ENCODE measurements around the gene COA8.

Gene COA8

DNA sequence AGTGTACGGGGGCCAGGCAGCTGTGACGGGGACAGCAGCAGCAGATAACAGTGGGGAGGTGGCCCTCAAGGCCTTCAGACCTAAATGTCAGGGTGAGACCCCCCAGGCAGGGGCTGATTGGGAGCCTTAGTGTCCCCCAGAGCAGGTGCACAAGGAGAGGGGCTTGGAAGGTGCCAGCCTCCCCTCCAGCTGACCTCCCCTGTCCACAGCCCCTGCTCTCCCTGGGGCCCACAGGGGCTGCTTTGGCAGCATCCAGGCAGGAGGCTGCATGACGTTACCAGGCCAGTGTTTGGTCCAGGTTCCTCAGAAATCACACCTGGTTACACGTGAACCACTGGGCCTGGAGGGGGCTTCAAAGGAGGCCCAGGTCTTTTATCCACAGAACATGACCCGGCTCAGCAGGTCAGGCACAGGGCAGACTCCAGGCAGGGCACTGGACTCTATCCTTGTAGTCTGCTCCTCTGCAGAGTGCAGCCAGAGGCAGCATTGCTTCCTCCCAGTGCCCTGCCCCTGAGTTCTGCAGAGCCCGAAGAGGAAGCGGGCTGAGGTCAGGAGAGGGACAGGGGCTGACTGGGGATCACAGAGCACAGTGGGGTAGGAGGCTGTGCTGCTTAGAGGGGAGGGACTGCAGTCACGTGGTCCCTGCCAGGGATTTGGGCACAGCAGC, 36.4 kb upstream of the COA8 start:
- no peak for FAIRE-seq

DNA sequence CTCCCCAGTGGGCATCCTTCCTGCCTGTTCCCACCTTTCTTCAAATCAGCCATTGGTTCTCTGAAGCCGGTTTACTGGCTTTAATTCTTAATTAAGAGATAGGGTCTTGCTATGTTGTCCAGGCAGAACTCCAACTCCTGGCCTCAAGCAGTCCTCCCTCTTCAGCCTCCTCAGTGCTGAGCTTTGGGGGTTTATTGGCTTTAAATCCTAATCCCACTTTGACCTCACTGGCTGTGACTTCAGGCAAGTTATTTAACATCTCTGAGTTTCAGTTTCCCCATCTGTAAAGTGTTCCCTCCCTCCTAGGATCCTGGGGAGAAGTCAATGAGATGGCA, 35.9 kb upstream of the COA8 start:
- no peak for FAIRE-seq

DNA sequence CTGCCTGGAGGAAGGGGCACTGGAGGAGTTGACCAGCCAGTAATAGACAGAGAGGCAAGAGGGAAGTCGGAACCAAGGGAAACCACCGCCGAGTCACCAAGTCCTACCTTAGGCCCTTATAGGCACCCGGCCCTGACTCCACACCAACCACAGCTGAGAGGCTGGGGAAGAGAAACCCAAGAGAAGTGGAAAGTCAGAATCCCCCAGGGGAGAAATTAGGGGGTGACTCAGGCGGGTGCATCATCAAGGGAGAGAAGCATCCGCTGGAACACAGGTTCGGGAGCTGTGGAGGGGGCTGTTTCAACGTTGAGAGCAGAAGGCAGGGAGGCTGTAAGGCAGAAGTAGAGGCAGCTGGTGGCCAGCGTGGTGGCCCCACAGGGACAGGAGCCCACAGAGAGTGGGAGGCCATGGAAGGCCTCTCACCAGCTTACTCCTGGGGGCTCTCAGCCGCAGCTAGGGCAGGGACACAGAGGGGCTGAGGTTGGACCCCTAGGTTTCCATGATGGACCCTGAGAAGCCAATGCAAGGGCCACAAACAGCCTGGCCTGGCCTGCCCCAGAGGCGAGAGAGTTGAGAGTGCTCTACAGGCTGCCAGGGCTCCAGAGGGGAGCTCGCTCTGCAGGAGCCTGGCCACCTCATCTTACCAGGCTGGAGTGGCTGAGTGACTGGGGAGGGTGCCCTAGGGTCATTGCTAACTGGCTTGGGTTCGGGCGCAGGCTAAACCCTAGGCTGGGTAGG, 35.2 kb upstream of the COA8 start:
- FAIRE-seq: no peak

DNA sequence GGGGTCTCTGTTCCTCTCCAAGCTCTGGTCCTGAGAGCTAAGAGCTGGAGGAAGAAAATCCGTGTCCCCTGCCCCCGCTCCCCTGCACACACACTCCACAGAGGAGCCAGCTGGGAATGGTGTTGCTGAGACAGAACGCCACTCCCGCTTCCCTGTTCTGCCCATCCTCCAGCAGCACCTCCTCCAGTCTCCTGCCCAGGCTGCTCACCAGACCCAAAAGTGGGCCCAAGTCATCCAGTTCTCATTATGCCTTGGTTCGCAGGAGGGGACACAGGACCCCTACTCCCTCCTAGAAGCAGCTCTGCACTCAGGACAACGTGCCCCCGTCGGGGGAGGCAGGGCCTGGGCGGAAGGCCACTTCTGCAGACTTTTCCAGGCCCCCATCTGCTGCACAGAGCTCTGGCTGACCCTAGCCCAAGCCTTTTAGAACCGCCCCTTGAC, 34.6 kb upstream of the COA8 start:
- FAIRE-seq: no peak

DNA sequence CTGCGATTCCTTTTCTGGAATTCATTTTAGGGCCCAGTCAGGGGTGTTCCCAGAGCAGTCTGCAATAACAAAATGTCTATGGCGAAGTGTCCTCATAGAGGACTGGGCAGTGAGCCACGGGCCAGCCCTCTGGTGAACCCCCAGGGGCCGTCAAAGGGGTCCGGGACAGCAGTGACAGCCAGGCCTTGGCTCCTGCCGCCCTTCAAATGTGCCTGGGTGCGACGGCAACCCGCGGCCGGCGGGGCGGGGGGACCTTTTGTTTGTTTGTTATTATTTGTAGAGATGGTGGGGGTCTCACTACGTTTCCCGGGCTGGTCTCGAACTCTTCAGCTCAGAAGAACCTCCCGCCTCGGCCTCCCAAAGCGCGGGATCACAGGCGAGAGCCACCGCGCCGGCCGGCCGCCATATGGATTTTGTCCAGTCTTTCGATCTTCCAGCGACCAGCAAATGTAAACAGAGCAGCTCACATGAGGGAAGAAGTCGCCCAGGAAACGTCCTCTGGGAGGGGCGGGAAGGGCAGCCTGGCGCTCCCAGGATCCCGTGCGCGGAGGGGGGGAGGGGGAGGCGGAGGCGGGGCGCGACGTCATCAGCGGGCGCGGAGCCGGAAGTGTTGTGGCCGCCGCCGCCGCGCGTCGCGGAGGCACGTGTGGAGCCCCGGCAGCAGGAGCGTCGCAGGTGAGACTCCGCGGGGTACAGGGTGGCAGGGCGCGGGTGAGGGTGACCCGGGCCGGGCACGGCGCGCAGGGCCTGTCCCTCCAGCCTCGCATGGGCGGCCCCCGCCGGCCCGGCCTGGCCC, 34.0 kb upstream of the COA8 start, which contains the start of gene TRMT61A:
Gene TRMT61A (plus strand): TSS at position 610 of the 796 bp plus-strand sequence. CDS start 783 bp downstream, outside the sequence.
- FAIRE-seq: no peak

DNA sequence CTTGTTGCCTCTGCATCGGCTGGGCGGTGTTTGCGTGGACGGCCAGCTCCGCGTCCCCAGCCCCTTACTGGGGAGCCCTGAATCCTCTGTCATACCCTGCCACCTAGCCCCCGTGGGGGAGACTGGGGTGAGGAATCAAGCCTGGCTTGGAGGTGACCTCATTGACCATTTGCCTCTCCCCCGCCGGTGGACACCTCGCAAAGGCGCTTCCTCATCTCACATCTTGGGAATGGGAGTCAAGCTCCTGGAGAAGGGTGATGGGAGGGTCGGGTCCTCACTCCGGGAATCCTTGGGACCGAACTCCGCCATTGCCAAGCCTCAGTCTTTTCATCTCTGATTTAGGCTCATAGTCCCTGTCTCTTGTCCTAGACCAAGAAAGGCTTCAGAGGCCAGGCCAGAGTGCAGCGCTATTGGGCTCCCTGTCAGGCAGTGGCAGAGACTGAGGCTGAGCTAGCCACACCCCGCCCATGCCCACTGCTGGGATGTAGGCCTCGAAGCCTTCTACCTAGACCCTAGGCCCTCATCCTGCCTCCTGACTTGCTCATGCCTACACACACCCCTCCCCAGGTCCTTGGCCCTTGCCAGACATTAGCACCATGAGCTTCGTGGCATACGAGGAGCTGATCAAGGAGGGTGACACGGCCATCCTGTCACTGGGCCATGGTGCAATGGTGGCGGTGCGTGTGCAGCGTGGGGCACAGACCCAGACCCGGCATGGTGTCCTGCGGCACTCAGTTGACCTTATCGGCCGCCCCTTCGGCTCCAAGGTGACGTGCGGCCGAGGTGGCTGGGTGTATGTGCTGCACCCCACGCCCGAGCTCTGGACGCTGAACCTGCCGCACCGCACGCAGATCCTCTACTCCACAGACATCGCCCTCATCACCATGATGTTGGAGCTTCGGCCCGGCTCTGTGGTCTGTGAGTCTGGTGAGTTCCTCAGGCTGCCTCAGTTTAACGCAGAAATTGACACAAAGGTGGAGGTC, 33.1 kb upstream of the COA8 start:
- FAIRE-seq: no peak

DNA sequence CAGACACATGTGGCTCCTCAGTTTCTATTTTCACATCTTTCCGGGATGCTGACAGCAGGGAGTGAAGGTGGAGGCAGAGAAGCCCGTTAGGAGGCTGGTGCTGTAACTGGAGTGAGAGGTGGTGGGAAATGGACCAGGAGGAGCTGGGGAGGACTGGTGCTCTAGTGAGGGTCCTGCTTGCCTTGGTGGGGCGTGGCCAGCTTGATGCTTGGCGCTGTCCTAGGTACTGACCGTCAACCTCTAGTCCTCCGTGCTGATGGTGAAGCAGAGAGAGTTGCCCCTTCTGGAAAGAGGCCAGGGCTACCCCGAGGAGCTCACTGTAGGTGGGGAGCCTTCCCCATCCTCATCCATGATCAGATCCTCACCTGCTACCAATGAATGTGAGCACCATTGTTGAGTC, 32.4 kb upstream of the COA8 start:
- FAIRE-seq: no peak

DNA sequence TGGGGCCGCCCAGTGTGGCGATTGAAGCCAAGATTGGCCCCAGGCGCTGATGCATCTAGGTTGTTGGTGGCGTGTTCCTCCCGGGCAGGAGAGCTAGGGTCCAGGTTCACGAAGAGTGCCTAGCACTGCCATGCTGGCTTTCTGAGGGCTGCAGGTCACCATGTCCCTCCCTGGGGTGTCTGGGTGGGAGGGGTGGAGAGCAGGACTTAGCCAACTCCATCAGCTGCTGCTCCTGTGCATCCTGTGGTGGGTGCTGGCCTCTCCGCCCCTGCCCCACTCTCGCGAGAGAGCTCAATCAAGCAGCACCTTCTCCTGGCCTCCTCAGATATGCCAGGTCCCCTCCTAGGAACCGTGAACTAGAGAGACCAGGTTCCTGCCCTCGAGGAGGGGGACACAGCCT, 31.9 kb upstream of the COA8 start:
- FAIRE-seq: no peak

DNA sequence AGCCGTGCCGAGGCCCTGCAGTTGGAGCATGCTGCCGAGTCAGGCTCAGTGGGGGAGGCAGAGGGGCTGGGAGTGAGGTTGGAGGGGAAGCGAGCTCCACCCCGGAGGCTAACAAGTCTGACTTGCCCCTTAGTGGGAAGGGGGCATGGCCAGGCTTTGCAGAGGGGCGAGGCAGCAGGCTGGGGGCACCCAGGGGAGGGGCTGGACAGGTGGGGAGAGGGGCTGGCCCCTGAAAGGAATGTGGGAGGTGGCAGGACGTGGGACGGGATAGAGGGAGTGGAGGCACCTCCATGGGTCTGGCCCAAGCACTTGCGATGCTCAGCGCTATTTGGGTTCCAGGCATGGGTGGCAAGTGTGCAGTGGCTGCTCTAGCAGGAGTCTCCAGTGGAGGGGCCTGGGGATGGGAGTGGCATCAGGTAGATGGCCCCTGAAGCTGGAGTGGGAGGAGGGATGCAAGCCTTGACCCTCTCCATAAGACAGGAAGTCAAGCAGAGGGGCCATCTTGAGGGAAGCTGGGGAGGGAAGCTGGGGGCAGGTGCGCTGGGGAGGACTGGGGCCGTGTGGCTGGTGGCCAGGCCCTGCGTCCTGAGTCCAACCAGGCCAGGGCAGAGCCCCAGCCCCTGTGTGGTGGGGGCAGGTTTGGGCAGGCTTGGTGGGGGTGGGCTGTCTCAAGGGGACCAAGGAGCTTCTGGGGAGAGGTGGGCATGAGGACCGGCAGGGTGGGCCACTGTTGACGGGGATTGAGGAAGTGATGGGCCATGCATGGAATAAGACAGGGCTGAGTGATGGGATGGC, 31.1 kb upstream of the COA8 start:
- no peak for FAIRE-seq

DNA sequence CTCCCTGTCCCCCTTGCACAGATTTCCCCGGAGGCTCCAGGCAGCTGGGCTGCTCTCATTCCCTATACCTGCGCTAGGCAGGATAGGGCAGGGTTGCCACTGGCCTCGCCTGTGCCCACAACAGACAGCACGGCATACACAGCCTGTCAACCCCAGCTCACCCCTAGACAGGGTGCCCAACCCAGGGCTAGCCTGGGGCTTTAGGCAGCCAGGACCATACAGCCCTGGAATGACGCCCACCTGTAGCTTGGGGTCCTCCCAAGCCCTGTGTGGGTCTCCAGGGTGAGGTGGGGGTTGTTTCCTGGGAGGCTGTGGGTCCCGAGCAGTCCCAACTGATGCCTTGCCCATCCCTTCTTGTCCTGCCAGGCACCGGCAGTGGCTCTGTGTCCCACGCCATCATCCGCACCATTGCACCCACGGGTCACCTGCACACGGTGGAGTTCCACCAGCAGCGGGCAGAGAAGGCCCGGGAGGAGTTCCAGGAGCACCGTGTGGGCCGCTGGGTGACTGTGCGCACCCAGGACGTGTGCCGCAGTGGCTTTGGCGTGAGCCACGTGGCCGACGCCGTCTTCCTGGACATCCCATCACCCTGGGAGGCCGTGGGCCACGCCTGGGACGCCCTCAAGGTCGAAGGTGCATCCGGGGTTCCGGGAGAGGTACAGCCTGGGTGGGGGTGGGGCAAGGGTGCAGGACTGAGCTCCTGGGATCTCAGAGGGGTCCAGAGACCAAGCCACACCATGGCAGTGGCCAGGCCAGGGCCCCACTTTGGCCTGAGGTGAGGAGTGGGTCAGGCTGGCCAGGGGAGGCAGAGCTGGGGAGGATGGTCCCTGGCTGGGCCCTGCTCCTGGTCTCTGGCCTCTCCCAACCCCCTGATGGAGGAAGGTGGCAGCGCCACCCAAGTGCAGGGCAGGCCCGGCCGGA, 30.3 kb upstream of the COA8 start:
- no peak for FAIRE-seq

DNA sequence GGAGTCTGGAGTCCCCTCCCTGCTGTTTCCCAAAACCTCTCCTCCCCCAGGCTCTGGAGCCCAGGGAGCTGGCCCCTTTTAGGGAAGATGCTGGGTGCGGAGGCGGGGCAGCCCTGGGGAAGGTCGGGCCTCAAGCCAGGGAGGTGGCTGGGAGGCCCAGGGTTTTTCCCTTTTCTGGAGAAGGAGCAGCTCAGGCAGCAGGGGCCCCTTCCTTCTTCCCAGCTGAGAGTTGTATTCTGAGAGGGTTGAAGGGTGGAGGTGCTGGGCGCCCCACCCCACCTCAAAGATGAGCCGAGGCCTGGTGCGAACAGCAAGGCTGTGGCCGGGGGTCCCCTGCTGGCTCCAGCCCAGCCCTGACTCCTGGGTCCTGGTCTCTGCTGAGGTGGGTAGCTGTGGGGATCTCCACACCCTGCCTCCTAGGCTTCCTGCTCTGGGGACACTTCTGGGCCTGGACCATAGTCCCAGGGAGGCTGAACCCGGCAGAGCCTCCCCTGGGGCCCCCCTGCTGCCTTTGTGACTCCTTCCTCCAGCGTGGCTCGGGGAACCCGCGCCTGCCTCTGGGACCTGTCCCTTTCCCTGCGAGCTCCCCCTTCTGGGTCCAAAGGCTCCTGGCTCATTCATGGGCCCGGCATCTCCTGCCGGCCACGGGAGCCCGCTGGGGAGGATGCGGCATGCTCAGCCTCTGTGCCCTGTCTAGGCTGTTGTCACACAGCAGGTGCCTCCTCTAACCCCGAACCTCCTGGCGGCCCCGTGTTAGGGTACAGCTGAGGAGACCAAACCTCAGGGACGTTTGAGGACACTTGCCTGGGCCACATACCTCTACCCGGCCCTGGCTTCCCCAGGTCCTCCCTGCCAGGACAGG, 29.4 kb upstream of the COA8 start:
- FAIRE-seq: no peak

DNA sequence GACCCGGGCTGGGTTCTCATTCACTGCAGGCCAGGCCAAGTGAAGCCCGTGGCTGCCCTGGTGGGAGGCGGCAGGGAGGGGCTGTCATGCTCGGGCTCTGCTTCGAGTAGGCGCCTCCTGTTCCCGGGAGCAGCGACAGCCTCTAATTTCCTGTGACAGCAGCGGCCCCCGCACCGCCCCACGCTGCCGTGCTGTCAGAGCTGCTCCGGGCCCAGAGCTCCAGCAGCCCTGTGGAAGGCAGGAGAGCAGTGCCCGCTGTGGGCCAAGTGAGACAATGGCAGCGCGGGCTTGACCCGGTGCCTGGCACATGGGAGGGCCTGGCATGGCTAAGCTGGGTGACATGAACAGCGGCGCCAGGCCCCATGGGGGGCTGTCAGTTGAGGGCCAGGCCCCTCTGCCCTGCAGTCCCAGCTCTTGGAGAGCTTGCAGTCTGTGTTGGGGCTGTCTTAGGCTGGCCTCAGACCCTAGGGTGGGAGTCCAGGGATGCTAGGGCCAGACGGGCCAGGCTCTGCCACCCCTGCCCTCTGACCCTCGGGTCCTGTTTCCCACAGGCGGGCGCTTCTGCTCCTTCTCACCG, 28.7 kb upstream of the COA8 start:
- no peak for FAIRE-seq

DNA sequence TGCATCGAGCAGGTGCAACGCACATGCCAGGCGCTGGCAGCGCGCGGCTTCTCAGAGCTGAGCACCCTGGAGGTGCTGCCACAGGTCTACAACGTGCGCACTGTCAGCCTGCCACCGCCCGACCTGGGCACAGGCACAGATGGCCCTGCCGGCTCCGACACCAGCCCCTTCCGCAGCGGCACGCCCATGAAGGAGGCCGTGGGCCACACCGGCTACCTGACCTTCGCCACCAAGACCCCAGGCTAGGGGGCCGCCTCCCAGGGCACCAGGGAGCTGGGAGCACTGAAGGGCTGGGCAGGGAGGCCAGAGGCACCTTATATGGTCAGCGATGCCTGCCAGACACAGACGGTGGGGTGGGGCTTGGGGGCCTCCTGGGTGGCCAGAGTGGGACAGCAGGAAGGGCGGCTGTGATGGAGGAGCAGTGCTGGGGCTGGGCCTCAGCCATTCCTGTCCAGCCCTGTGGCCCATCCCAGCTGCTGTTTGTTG, 28.1 kb upstream of the COA8 start:
- FAIRE-seq: no peak

DNA sequence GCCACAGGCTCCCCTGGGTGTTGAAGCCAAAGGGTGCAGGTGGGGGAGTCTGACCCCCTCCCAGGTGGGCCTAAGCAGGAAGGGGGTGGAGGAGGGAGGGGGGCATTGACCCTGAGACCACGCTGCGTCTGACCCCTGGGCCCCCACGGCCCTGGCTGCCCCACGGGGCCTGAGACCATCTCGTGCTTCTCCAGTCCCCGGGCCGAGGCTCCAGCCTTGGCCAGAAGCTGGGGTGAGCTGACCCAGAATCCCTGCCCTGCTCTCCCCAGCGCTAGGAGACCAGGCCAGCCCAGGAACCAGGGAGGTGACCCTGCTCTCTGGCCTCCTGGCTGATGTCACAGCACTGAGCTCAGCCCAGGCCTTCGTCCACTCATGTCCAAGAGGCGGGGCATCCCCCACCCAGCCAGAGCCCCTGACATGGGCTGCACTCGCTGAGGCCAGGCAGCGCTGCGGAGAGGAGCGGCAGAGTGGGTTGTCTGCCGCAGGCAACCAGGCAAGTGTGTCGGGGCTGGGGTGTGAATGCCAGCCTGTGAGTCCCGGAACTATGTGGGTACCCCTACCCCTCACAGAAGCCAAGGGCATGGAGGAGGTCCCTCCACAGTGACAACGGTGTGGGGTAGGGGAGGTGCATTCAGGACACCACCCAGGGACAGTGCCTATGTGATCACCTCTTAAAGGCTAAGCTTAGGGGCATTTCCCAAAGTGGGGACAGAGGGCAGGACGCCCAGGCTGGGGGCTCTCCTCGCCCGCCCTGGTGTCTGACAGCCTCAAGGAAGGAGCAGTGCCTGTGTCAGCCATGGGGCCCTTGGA, 27.5 kb upstream of the COA8 start:
- no peak for FAIRE-seq

DNA sequence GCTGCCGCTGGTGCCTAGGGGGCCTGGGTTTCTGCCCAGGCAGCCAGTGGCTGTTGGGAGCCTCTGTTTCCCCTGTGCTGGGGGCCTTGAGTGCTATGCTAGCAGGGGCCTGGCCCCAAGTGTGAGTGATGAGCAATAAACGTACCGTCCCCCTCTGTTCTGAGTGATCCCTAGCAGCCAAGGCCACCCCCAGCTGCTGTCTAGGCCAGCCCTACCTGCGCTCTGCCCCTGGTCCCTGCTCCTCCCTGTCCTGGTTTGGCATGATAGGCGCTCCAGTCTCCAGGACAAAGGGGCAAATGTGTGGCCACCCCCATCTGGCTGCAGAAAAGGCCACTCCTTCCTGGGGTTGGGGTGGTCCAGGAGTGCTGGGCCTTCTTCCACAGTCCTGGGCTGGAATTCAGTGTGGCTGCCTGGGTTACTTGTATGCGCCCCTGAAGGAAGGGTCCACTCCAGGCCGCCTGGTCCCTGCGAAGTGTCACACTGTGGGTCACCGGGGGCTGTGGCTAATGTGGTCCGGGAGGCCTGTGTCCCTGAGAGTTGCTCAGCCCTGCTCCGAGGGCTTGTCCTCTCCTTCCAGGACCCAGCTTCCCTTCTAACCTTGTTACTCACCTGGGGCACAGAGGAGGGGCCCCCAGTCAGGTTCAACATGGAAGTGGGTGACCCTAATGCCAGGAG, 26.7 kb upstream of the COA8 start:
- no peak for FAIRE-seq

DNA sequence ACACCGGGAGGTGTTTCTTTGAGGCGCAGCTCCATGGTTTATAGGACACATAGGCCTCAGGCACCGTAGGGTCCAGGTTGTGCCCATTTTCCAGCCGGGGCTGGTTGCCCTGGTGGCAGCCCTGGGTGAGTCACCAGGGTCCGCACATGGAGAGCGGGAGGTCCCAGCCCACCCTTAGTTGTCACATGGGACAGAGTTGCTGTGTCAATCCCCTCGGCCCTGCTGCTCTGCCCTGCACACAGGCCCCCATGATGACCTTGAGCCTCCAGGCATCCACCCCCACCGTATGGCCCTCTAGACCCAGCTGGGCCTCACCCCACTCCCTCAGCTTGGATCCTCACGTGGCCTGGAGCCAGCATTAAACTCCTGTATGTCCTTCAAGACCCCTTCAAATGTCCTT, 26.1 kb upstream of the COA8 start:
- no peak for FAIRE-seq

DNA sequence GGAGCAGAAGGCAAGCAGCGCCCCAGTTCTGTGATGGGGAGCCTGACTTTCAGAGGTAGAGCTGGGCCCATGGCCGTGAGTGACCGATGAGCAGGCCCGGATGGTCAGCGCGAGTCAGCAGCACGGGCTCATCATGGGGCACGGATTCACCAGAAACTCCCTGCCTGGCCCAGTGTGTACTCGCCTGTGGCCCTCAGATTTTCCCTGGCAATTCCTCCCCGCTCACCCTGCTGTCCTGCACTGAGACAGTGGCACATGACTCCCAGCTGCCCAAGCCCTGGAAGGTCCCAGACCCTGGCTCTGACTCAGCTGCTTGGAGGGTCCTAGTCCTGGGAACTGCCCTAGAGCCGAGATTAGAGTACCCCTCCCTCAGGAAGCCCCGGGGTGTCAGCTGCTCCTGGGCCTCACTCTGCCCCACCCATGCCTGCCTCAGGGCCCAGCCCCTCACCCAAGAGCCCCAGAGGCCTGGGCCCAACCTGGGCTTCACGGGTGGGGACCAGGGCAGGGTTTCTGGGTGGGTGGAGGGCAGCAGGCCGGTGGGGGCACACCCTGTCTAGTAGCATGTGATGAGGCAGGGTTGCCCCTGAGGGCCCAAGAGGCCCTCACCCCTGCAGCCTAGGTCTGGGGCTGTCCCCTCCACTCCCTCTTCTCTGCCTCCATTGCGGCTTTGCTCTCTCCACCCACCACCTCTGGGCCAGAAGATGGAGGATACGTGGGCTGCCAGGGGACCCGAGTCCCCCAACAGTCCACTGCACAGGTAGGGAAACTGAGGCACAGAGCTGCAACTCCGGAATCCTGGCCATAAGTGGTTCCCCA, 25.4 kb upstream of the COA8 start:
- no peak for FAIRE-seq
